Hepatocyte (in vitro differentiated cells): ENCODE results near the gene RCL1.

Experiments
- EZH2 ChIP-seq: fragments of 200-600 bp; sonication (generic); IDR thresholded peaks from 2 replicates; pipeline ENCODE4 v1.6.1; 2016; ENCODE audit warnings: antibody characterized with exemption, mild to moderate bottlenecking, borderline replicate concordance
- TF ChIP-seq, protein P1 (sequence below): fragments of 200-600 bp; sonication (generic); IDR thresholded peaks from 2 replicates; pipeline ENCODE4 v1.5.1; 2016; ENCODE audit warnings: antibody characterized with exemption, mild to moderate bottlenecking; ENCODE audit not compliant: poor library complexity

DNA sequence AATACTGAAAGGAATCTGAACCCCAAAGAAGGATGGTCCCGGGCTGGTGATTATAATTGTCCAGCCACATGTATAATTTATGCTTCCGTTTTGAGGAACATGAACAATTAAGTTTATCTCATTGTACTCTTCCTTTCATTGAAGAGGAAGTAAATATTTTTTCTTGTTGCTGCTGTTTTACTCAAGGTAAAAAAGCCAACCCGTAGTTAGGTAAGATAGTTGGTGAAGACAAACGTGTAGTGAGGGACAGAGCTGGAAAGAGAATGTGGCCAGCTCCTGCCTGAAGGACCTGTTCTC is 5.1 kb downstream of the RCL1 start:
- TF ChIP-seq, protein P1, sequence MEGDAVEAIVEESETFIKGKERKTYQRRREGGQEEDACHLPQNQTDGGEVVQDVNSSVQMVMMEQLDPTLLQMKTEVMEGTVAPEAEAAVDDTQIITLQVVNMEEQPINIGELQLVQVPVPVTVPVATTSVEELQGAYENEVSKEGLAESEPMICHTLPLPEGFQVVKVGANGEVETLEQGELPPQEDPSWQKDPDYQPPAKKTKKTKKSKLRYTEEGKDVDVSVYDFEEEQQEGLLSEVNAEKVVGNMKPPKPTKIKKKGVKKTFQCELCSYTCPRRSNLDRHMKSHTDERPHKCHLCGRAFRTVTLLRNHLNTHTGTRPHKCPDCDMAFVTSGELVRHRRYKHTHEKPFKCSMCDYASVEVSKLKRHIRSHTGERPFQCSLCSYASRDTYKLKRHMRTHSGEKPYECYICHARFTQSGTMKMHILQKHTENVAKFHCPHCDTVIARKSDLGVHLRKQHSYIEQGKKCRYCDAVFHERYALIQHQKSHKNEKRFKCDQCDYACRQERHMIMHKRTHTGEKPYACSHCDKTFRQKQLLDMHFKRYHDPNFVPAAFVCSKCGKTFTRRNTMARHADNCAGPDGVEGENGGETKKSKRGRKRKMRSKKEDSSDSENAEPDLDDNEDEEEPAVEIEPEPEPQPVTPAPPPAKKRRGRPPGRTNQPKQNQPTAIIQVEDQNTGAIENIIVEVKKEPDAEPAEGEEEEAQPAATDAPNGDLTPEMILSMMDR = no peak
- TF ChIP-seq EZH2 = no peak
